Activated CD8-positive, alpha-beta memory T cell treated with anti-CD3 and anti-CD28 coated beads, Interleukin-2, amount 50 U/mL, for 4 hours (primary cell): ENCODE results near the gene VASN.

Experiments
- DNase-seq: peaks from one replicate; pipeline ENCODE4 v3.0.0-alpha.2; 2020

The VASN gene

DNA sequence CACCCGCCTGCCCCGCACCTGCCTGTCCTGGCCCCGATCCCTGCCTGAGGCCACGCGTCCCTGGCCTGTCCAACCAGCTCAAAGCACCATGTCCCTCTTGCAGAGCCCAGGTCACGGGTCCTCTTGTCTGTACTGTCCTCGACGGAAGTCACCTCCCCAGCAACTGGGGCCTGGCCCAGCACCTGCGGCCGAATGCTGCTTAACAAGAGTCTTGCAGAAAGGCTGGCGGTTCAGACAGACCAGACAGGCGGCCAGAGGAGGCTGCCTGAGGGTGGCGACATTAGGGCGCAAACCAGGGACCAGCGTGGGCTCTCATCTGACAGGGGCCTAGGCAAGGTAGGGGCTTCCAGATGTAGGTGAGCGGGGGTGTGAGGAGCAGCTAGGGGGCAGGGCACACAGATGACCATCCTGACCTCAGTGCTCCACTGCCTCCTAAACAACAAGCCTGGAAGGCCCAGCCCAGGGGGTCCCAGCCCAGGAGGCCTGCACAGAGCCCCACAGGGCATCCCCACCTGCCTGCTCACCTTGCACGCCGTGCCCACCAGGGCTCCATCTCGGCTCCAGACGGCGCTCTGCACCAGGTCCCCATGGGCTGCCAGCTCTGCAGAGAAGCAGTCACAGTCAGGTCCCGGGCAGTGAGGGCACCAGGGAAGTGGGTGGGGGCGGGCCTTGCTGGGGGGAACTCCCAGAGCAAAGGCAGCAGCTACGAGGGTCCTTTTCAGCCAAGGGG, 33.5 kb downstream of the VASN start:
- DNase-seq, result no peak

DNA sequence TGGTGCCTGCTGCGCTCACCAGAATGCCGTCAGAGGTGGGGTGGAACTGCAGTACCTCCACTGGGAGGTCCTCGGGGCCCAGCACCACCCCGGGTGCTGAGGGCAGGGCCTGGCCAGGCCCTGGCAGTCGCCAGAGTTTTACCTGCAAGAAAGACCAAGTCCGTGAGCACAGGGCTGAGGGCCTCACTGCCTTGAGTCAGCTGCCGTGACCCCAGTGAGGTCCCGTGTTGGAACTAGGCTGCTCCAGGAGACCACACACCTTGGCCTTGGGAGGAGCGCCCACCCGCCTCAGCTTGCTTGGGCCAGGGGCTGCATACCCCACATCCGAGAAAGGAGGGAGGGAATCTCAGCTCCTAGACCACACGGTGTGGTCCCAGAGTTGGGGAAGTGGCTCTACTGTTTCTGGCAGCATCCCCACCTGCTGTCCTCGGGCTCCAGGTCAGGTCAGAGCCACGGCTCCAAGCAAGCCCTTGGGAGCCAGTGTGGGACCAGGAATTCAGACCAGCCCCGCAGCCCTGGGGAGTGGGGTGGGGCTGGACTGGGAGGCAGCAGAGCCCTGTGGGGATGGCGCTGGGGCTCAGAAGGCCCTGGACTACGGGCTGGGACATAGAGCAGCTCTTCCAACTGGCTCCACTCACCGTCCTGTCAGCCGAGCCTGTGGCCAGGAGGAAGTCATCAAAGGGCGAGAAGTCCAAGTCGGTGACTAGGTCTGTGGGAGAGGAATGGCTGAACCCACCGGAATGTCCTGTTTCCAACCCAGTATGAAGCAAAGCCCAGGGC, 36.1 kb downstream of the VASN start:
- DNase-seq, result no peak

DNA sequence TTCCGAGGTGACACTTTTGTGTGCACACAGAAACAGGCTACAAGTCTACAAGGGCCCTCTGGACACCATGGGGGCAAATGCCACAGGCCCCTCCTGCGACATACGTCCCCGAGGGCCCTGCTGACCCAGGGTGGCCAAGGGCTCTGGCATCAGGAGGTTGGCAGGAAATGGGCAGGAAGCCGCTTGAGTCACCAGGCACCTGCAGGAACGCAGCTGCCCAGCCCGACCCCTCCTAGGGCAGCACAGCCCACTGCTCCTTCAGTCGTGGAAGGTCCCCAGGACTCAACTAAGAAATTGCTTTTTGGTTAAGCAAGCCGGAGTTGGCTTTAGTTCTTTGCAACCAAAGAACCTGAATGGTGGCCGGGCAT, 36.7 kb downstream of the VASN start:
- no peak for DNase-seq

DNA sequence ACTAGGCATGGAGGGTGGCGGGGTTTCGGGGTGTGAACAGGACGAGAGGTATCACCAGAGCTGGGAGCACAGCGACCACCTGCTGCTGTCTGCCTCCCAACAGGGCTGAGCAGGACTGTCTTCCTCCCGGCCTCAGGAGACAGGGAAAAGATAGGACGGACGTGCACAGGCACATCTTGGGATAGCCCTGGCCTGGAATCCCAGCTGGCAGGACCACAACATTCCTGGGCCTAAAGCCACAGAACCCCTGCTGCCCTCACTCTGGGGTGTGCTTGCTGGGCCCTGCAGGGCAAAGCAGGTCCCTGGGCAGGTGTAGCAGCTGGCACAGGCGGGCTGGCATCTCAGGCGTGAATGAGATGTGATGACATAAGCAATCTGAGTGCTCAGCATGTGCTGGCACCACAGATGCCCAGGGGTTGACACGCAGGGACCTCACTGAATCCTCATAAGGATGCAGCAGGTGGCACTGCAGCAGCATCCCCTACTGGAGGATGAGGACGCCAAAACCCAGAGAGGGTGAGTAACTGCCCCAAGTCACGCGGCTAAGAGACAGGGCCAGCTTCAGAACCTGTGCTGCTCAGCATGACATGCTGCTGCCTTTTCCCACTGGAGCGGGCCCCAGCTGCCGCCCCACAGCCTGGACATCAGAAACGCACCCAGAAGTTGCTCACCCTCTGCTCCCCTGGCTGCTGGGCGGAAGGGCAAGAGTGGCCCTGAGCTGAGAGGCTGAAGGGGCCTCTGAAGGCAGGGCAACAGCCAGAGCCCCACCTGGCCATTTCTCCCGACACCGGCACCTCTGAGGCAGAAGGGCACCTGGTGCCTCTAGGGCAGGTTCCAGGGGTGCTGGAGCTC, 37.7 kb downstream of the VASN start:
- DNase-seq, result no peak

DNA sequence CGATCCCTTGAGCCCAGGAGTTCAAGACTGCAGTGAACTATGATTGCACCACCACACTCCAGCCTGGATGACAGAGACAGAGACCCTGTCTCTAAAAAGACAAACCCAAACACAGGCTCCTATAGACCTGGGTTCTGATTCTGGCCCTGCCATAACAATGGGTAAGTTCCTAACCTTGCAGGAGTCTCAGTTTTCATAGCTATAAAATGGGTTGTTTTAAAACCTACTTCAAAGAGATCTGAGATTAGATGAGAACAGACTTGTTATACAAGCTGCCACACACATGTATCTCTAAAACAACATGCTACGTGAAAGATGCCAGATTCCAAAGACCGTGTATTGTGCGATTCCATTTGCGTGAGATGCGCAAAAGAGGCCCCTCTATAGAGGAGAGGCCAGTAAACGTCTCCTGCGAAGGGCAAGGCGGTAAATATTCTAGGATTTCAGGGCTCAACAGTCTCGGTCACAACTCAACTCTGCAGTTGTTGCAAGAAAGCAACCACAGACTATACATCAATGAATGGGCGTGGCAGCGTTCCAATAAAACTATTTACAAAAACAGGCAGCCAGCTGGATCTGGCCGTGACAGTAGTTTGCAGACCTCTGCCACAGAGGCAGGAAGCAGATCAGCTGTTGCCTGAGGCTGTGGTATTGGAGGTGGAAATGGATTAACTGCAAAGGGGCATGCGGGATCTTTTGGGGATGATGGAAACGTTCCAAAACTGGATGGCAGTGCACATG, 38.9 kb downstream of the VASN start:
- no peak for DNase-seq

DNA sequence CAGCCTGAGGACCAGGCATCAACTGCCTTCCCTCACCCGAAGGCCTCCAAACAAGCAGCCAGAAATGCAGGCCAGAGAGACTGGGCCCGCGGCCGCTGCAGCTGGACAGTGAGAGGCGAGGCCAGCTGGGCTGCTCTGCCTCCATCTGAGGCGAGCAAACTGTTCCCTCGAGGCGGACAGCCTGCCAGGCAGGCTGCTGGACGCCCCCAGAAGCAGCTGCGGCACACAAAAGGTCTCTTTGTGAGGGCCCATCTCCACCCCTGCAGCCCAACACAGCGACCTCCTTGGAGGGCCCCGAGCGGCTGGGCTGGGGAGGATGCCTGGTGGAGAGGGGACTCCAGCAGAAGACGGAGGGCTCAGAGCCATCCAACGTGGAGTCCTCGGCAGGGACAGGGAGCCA, 40.0 kb downstream of the VASN start:
- DNase-seq, result no peak

DNA sequence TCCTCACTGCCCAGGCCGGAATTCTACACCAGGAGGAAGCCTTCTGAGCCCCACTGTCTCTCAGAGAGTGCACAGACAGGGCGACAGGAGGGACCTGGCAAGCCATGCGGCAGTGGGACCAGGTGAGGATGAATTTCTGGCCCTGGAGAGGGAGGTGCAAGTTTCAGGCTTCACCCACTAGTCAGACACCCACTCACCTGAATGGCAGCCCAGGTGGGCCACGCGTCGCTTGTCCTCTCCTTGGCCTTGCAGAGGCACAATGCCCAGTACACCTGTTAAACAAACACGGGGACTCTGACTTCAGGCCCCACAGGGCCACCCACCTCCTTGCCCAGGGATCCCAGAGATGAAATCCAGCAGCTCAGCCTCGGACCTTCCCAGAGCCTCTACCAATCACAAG, 40.5 kb downstream of the VASN start:
- no peak for DNase-seq

DNA sequence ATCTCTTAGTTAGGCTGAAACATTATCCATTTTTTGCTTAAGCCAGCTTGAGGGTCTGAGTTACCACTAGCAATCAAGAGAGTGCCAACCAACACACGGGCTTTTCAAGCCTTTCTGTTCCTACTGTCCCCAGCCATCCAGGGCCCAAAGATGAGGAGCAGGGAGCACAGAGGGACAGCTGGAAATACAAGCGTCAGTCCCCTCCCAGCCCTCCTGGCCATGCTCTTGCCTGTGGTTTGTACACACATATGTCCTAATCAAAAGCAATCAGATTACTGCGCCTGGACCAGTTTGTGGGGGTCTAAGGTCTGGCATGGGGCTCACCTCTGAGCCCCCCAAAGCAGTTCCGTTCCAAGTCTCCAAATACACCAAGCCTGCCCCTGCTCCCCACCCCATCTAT, 41.2 kb downstream of the VASN start:
- no peak for DNase-seq

DNA sequence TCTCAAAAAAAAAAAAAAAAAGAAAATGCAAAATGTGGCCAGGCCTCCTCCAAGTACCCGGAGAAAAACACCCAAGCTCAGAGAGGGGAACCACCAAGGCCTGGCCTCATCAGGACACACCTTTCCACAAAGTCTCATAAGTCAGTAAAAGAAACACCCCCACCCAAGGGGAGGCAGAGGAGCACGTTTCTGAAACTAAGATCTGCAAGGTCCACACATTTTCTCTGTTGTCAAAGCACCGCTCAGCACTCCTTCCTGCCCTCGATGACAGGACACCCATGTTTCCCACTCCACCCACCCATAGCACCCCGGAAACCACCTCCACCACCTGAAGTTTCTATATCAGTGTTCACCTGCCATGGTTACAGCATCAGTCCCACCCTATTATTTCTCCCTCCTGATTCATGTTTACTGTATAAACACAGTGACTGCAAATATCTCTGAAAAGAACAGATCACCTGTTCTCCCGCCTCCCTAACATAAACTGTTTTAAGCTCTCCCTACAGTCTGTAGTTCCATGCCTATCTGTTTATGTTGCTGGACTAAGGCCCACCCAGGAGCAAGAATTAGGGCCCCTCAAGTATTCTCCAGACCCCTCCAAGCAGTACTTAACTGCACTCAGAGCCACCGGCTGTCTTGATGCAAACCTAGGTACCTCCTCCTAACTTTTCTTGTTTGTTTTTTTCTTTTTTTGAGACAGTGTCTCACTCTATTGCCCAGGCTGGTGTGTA, 42.7 kb downstream of the VASN start:
- DNase-seq, result peak; percentile 70

DNA sequence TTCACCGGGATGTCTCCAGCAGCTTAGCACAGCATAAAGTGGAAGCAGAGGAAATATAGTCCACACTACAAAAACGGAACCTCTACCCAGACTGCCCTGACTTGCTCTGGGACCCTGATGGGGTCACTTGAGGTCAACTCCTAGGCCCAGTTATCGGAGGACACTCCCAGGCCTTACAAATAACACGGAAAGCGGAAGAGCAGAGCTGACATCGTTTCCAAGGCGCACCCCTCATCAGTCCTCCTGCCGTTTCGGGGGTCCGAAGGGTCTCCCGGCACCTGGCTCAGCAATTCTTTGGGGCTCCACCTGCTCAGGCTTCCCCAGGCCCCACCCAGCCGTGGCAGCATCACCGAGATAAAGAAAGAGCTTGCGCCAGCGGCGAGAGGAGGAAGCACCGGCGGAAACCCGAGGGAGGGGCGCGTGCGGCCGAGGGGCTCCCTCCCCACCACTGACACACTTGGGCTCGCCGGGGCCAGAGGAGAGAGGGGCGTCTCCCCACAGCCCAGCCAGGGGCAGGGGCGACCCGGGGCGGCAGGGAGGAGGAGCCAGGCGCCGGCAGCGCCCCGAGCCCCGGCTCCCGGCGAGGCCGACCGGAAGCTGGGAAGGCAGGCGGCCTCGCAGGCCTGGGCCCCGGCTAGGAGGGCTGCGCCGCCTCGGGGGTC, 44.0 kb downstream of the VASN start:
- peak; percentile 56 for DNase-seq

DNA sequence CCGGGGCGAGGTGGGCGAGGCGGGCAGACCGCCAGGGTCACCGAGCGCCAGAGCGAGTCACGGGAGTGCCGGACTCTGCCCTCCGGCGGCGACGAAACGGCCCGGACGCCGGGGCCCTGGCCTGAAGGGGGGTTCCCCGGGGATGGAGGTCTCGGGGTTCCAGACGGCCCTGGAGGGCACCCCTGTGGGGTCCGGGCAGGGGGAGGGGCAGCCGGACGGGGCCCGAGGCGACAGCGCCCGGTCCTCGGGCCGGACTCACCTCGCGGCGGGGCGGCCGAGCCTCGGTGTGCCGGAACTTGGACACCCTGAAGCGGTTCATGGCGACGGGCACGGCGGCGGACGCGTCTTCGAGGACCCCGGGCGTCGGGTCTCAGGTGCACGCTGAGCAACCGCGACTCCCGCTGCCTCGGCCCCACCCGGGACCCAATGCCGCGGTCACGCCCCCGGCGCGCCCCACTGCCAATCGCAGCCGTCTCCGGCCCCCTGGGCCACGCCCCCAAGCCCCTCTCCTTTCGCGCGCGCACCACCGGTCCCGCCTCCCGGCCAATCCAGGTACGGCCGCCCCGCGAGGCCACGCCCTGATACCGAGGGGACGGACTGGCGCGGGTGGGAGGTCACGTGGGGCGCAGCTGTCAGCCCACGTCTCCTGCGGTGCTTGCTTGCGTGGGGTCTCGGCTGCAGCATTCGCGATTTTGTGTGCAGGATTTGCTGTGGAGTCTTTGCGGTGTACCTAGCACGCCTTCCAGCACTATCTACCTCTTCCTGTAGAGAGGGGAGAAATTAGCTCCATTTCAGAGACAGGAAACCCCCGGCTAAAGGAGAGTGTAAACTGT, 44.8 kb downstream of the VASN start, which contains the start of gene CORO7:
CORO7 (minus strand) TSS at position 397 of the 833 bp plus-strand sequence; CDS start at position 319, 78 bp downstream.
- peak; percentile 100 for DNase-seq

DNA sequence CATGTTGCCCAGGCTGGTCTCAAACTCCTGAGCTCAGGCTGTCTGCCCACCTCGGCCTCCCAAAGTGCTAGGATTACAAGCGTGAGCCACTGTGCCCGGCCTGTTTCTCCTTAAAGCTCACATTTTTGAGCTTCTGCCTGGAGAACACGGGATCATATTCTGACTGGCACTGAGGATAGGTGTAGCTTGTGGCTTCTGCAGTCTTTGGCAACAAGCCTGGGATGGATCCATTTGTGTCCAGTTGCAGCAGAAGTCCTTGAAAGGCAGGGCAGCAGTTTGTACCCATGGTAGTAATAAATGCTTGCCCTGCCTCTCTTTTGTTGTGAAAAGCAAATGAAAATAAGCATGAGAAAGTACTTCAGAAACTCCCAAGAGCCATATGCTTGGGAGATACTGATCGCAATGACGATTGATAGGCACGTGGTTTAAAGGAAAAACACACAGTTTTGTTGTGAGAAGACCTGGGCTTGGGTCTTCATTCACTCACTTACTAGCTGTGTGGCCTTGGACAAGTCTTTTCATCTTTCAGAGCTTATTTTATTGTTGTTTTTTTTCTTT, 47.8 kb downstream of the VASN start:
- DNase-seq, result no peak

DNA sequence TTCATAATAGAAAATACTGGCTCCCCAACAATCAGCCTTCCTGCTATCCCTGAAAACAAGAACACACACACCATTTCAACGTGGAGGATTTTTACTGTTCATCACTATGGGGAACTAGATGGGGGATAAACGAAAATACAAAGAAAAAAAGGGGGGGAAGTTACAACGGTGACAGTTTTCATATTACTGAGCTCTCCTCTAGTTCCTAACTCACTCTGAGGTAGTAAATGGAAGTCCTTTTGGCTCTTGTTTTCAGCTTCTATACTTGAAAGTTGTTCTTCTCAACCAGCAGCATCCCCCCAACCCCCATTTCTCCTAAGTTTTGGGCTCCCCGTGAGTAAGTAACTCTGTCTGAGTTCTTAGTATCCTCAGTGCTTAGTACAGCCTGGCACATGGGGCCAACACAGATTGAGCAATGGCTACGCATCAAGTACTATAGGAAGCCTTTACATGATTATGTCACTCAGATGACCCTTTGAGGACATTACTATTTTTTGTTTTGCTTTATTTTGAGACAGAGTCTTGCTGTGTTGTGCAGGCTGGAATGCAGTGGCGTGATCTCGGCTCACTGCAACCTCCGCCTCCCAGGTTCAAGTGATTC, 49.0 kb downstream of the VASN start:
- no peak for DNase-seq

DNA sequence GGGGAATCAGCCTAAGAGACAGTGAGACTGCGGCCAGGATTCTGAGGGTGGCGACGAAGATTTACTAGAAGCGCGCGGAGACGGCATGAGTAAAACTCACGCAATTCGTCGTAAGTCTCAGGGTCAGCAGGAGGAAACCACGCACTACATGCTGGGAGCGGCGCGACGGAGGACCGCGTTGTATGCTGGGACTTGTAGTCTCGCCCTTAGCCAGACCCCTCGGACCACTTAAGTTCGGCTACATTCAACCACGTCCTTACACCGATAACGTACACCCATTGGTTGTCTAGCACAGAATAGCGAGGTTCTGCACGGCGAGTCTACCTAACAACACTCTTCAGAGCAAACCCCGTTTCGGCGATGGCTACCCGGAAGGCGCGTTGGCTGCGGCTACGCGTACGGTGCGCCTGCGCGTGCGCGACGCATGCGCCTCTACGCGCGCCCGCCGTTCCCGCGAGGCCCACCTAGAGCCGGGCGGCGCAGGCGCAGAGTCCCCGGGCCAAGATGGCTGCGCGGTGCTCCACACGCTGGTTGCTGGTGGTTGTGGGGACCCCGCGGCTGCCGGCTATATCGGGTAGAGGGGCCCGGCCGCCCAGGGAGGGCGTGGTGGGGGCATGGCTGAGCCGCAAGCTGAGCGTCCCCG, 53.9 kb downstream of the VASN start, which contains the start of gene DNAJA3:
DNAJA3 (plus strand) TSS at position 491 of the 643 bp plus-strand sequence; CDS start at position 505, 14 bp downstream.
- DNase-seq, result peak; percentile 92

DNA sequence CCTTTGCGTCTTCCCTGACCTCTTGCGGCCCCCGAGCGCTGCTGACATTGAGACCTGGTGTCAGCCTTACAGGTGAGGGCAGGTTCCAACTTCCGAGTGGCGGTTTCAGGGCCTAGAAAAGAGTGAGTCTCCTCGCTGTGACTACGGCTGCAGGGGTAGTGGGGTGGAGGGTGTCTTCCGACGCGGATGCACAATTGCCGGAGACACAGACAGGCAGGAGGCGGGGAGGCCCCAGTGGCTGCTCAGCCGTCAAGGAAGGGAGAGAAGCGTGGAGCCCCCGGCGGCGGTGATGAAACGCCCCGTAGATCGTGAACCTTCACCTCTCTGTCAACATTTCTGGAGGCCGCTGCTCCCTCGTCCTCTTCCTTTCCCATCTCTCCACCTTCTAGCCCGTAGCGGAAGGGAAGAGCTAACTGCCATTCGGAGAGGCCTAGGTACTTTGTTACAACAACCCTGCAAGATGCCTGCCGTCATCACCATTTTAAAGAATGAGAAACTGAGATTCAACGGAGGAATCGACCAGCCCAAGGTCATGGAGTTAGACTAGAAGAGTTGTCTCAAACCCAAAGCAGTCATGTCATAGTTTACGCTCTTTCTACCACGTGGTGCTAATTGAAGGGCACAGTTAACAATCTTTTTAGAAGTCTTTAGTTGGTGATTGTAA, 54.5 kb downstream of the VASN start:
- DNase-seq, result no peak

DNA sequence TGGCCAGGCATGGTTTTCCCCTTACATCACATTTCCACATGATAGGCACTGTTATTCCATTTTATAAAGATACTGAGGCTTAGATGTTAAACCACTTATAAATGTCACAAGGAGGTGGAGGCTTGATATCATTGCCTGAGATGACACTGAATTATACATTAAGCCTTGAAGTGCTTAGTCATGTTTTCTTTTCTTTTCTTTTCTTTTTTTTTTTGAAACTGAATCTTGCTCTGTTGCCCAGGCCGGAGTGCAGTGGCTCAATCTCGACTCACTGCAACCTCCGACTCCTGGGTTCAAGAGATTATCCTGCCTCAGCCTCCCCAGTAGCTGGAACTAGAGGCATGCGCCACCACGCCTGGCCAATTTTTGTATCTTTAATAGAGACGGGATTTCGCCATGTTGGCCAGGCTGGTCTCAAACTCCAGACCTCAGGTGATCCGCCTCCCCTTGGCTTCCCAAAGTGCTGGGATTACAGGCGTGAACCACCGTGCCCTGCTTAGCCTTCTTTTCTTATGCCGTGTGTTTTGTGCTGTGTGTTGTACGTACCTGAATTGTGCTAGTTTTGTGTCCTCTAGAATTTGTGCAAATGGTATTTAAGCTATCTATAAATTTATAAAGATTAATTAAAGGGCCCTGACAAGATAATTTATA, 55.2 kb downstream of the VASN start:
- DNase-seq, result no peak

DNA sequence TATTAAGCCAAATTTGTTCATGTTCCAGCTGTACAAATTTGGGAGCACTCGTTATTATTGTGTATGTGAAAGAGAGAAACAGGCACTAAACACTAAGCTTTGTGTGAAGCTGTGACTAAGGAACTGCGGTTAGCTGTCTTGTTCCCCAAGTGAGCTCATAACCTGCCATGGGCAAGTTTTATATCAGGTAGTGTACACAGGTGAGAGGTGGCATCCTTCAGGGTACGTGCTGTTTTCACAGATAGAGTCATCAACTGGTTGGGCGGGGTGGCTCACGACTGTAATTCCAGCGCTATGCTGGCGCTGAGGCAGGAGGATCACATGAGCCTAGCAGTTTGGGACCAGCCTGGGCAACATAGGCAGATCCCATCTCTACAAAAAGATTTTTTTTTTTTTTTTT, 56.9 kb downstream of the VASN start:
- no peak for DNase-seq

DNA sequence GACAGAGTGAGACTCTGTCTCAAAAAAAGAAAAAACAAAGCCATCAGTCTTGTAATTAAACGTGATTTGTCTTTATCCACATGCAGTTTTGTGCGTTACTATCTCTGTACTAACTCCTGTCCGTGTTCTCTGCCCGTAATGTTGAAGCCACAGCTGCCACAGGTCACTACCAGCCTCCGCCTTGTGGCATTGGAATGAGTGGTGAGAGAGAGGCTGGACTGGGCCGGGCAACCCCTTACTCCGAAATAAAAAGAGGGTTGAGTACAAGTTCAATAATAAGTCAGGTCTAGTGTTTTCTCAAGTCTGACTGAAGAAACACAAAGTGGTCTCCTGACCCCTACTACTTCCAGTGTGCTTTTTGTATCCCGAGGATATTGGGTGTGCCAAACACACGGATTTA, 59.4 kb downstream of the VASN start:
- no peak for DNase-seq
